IMR-90 (cell line): ENCODE measurements around the gene CCNQ. TPM values are rescaled to one million over a fixed set of nuclear protein-coding genes. Genes with fewer than 3 reads are reported as not detected.

Source experiments
- ATAC-seq: fragments of 200-7000 bp; cut with Tn5 transposase; 2 replicates; pipeline ENCODE4 v1.9.1; 2020; ENCODE audit warnings: low read depth, mild to moderate bottlenecking, moderate library complexity
- BruUV-seq: library from RNA; stranded (reverse); fragments of 400-500 nt; replicated peaks from 2 replicates; lab custom pipeline; 2021; lab: Mats Ljungman, UMichigan
- CTCF ChIA-PET: fragments of 300-600 bp; formaldehyde crosslinking; extraction: SDS; loops from one replicate; lab custom pipeline; 2021; ENCODE audit warnings: antibody characterized with exemption; lab: Yijun Ruan, JAX
- POLR2A ChIA-PET: fragments of 300-600 bp; sonication (Branson Sonifier 250); formaldehyde crosslinking; loops from one replicate; lab custom pipeline; 2022; ENCODE audit warnings: antibody characterized with exemption; ENCODE audit not compliant: unreplicated experiment; lab: Charles Lee
- DNase-seq: peaks from one replicate; pipeline ENCODE4 v3.0.0; 2013
- H2AFZ ChIP-seq: replicated peaks from 2 replicates; pipeline ENCODE3; 2013; ENCODE audit warnings: low read length, mild to moderate bottlenecking; ENCODE audit not compliant: poor library complexity
- H2AK5ac ChIP-seq: 2 replicates; pipeline ENCODE4 v1.6.1; 2013; ENCODE audit warnings: low read depth, low read length, inconsistent platforms
- H2AK9ac ChIP-seq: replicated peaks from 2 replicates; pipeline ENCODE3; 2013; ENCODE audit warnings: mild to moderate bottlenecking, low read depth, low read length, moderate library complexity; ENCODE audit not compliant: poor library complexity
- H2BK120ac ChIP-seq: 2 replicates; pipeline ENCODE4 v1.6.1; 2013; ENCODE audit warnings: low read depth, low read length, inconsistent platforms
- H2BK15ac ChIP-seq: 3 replicates; pipeline ENCODE4 v1.6.1; 2013; ENCODE audit warnings: low read depth, low read length, inconsistent platforms
- H2BK20ac ChIP-seq: 2 replicates; pipeline ENCODE4 v1.6.1; 2013; ENCODE audit warnings: low read depth, mild to moderate bottlenecking, inconsistent platforms, low read length, moderate library complexity
- H2BK5ac ChIP-seq: 2 replicates; pipeline ENCODE4 v1.6.1; 2013; ENCODE audit warnings: mild to moderate bottlenecking, low read depth, low read length, inconsistent platforms; ENCODE audit not compliant: poor library complexity, severe bottlenecking
- H3K14ac ChIP-seq: replicated peaks from 2 replicates; pipeline ENCODE4 v1.6.1; 2013; ENCODE audit warnings: low read depth, low read length, inconsistent platforms
- H3K18ac ChIP-seq: 2 replicates; pipeline ENCODE4 v1.6.1; 2013; ENCODE audit warnings: low read depth, low read length, control low read depth
- H3K23ac ChIP-seq: 2 replicates; pipeline ENCODE4 v1.6.1; 2013; ENCODE audit warnings: low read depth, low read length, inconsistent platforms
- H3K27ac ChIP-seq: 2 replicates; pipeline ENCODE4 v1.5.1; 2013; ENCODE audit warnings: mild to moderate bottlenecking, control low read depth, low read length; ENCODE audit not compliant: insufficient read depth
- H3K27me3 ChIP-seq: 2 replicates; pipeline ENCODE4 v1.6.1; 2013; ENCODE audit warnings: low read length; ENCODE audit not compliant: control insufficient read depth, insufficient read depth
- H3K36me3 ChIP-seq: 2 replicates; pipeline ENCODE4 v1.6.1; 2013; ENCODE audit warnings: low read length, mixed read lengths; ENCODE audit not compliant: control insufficient read depth, insufficient read depth
- H3K4ac ChIP-seq: 2 replicates; pipeline ENCODE4 v1.6.1; 2013; ENCODE audit warnings: low read depth, low read length, inconsistent platforms
- H3K4me1 ChIP-seq: 2 replicates; pipeline ENCODE4 v1.6.1; 2013; ENCODE audit warnings: low read length, mixed read lengths; ENCODE audit not compliant: control insufficient read depth, insufficient read depth
- H3K4me2 ChIP-seq: 2 replicates; pipeline ENCODE4 v1.6.1; 2013; ENCODE audit warnings: low read depth, mild to moderate bottlenecking, control low read depth, low read length, moderate library complexity
- H3K4me3 ChIP-seq: 2 replicates; pipeline ENCODE4 v1.5.1; 2013; ENCODE audit warnings: low read depth, mild to moderate bottlenecking, control low read depth, low read length, moderate library complexity; ENCODE audit not compliant: insufficient read depth
- H3K56ac ChIP-seq: 2 replicates; pipeline ENCODE4 v1.6.1; 2013; ENCODE audit warnings: low read length, inconsistent platforms; ENCODE audit not compliant: insufficient read depth; ENCODE audit errors: extremely low read depth
- H3K79me1 ChIP-seq, 2 experiments: 2 replicates each; pipeline ENCODE4 v1.6.1; 2013; ENCODE audit warnings: low read length in 2 of 2, inconsistent platforms in 1 of 2, low read depth in 1 of 2
- H3K9ac ChIP-seq: 2 replicates; pipeline ENCODE4 v1.6.1; 2013; ENCODE audit warnings: low read depth, low read length, control low read depth
- H3K9me1 ChIP-seq: 2 replicates; pipeline ENCODE4 v1.6.1; 2013; ENCODE audit warnings: low read length, inconsistent platforms; ENCODE audit not compliant: insufficient read depth
- H3K9me3 ChIP-seq: 2 replicates; pipeline ENCODE4 v1.6.1; 2013; ENCODE audit warnings: low read length; ENCODE audit not compliant: control insufficient read depth, insufficient read depth
- H4K20me1 ChIP-seq: 2 replicates; pipeline ENCODE4 v1.6.1; 2013; ENCODE audit warnings: low read length, inconsistent platforms; ENCODE audit not compliant: insufficient read depth
- H4K5ac ChIP-seq: 2 replicates; pipeline ENCODE4 v1.6.1; 2013; ENCODE audit warnings: mild to moderate bottlenecking, low read depth, low read length, control low read depth
- H4K8ac ChIP-seq, 2 experiments: 2 replicates each; pipeline ENCODE4 v1.6.1; 2013; ENCODE audit warnings: low read depth in 2 of 2, low read length in 2 of 2, control low read depth in 1 of 2, inconsistent platforms in 1 of 2
- H4K91ac ChIP-seq: 2 replicates; pipeline ENCODE4 v1.6.1; 2013; ENCODE audit warnings: low read depth, low read length, inconsistent platforms; ENCODE audit not compliant: insufficient read depth
- CHD1 ChIP-seq: IDR thresholded peaks from 2 replicates; pipeline ENCODE4 v1.6.1; 2012; ENCODE audit warnings: low read depth, low read length, improper control_type of control experiment
- MAFK ChIP-seq: IDR thresholded peaks from 2 replicates; pipeline ENCODE4 v1.6.1; 2012; ENCODE audit warnings: low read depth, low read length, improper control_type of control experiment
- POLR2A ChIP-seq: IDR thresholded peaks from 2 replicates; pipeline ENCODE4 v1.6.1; 2012; ENCODE audit warnings: mild to moderate bottlenecking, low read depth, low read length
- SMC3 ChIP-seq: fragments of 150-350 bp; IDR thresholded peaks from 2 replicates; pipeline ENCODE4 v1.6.1; 2016; ENCODE audit warnings: low read depth, mild to moderate bottlenecking, antibody characterized with exemption, low read length, moderate library complexity
- WGBS, 2 experiments: methylation state at CpG; one replicate each; pipeline versions ENCODE4 v1.1.5 to v1.1.7; 2013; ENCODE audit warnings: missing lambda C conversion rate in 2 of 2; ENCODE audit not compliant: insufficient read length in 1 of 2; ENCODE audit errors: extremely low coverage in 2 of 2; 5-methylcytosine and 5-hydroxymethylcytosine counted together
- dilution Hi-C: fragments of 300-500 bp; cut with HindIII; formaldehyde crosslinking; loops from one replicate; pipeline ENCODE4 v1.14.3; 2018; ENCODE audit warnings: low sequenced_read_pairs; ENCODE audit not compliant: unreplicated experiment
- in situ Hi-C: fragments of 300-500 bp; cut with MboI; formaldehyde crosslinking; loops from 3 replicates; pipeline ENCODE4 v1.14.3; 2019; ENCODE audit warnings: low sequenced_read_pairs, inconsistent platforms, mixed read lengths
- intact Hi-C: fragments of 100-400 bp; cut with micrococcal nuclease; formaldehyde crosslinking; loops from 2 replicates; pipeline ENCODE4 v1.10.0; 2022
- polyA plus RNA-seq, 3 experiments: library from polyadenylated mRNA; depleted of rRNA; stranded (reverse); fragments of >200 nt; gene quantifications; 2 replicates each; pipeline ENCODE4 v1.2.3, GENCODE V29; 2012; ENCODE audit warnings: low replicate concordance in 1 of 3
- total RNA-seq: library from RNA; depleted of rRNA; stranded (reverse); fragments of >200 nt; gene quantifications from 2 replicates; pipeline ENCODE4 v1.2.3, GENCODE V29; 2012
- TF ChIP-seq, protein P1 (sequence below): fragments of 150-350 bp; IDR thresholded peaks from 2 replicates; pipeline ENCODE4 v1.6.1; 2017; ENCODE audit warnings: mild to moderate bottlenecking, antibody characterized with exemption, low read length, low read depth

CCNQ gene
- total and polyA plus RNA-seq, 2 of the 4 experiments (the other 2 are of a cell fraction), result 27.6 to 35.2 TPM

DNA sequence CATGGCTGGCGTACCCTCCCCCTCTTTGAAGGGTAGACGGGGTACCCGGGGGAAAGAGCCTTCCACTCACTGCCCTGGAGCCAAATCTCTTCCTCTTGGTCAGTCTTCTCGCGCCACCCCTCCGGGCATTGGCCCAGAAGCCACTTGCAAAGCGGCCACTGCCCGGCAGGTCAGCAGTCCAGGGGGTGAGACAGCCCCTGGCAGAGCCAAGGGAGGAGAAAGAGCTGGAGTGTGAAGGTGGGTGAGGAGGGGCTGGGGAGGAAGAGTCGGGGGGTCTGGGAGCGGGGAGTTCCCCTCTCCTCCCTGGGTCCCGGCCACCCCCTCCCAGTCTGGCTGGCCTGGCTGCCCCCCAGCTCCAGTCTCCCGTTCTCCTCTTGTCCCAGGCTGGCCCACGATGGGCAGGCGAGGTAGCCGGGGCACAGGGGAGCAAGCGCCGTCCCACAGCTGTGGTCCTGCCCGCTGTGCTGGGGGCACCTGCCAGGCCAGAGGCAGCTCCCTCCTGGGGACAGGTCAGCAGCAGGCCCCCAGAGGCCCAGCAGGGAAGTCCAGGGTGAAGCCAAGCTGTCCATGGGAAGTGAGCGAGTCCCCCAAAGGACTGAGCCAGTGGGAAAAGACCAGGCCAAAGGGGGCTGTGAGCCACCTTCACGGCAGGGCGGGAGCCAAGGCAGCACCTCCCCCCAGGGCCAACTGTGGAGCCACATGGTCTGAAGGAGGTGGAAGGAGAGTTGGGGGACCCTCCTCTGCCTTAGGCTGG lies 26.5 kb upstream of the CCNQ start:
- Histone ChIP-seq H3K27ac (no peak overlapping the region), H3K79me1 (no peaks in the 10 kb centered on the region), H4K91ac (no peak overlapping the region), H3K9me1 (no peaks in the 10 kb centered on the region), H2BK15ac (no peak overlapping the region), H4K8ac (no peak overlapping the region), H3K4me1 (no peaks in the 10 kb centered on the region), H3K56ac (no peak overlapping the region), H3K18ac (no peak overlapping the region), H3K9me3 (no peaks in the 10 kb centered on the region; the same call in 1 of the 2 replicates), H3K9ac (no peak overlapping the region), H2BK20ac (no peak overlapping the region), H2AFZ (no peak overlapping the region), H3K23ac (no peak overlapping the region), H2AK9ac (no peak overlapping the region), H4K5ac (no peak overlapping the region), H3K14ac (no peak overlapping the region), H2BK120ac (no peak overlapping the region), H2AK5ac (no peak overlapping the region), H3K4me2 (no peak overlapping the region), H3K36me3 (no peaks in the 10 kb centered on the region), H3K4me3 (no peak overlapping the region), H3K27me3 (peaks cover 23% of the 10 kb centered on the region), H4K20me1 (no peaks in the 10 kb centered on the region), H3K4ac (no peak overlapping the region), H2BK5ac (no peak overlapping the region)
- in situ Hi-C loops (no loop called here), dilution Hi-C loops (no loop called here), intact Hi-C loops (no loop called here)
- WGBS, 2 experiments, result 77% methylated on average over 7 of the region's 21 CpGs; no CpG with 5 or more reads in 1 of the 2 experiments
- BruUV-seq, result no TSS peak
- ChIA-PET POLR2A (no interaction called here), CTCF (no interaction called here)
- TF ChIP-seq, protein P1, sequence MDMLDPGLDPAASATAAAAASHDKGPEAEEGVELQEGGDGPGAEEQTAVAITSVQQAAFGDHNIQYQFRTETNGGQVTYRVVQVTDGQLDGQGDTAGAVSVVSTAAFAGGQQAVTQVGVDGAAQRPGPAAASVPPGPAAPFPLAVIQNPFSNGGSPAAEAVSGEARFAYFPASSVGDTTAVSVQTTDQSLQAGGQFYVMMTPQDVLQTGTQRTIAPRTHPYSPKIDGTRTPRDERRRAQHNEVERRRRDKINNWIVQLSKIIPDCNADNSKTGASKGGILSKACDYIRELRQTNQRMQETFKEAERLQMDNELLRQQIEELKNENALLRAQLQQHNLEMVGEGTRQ, result no peak
- TF ChIP-seq SMC3 (no peak), CHD1 (no peak), MAFK (no peak), POLR2A (no peak)
- DNase-seq (no peak), ATAC-seq (no peak)
